Measurements from ENCODE around the gene SAFB2. TPM values are rescaled to one million over a fixed set of nuclear protein-coding genes. Genes with fewer than 3 reads are reported as not detected.

Gene SAFB2
- total RNA-seq, 4 donors from 2014 or later, result 25.3 to 81.6 (median 41.6) TPM

- Histone ChIP-seq H3K27ac (peak overlapping the region; percentile 90 to 99 (median 98)), H3K27me3 (no peaks in the 10 kb centered on the region), H3K4me1 (peaks cover 8 to 79% (median 39%) of the 10 kb centered on the region in 3 donors), H3K4me3 (peak overlapping the region; percentile 87 to 100), H3K9me3 (no peaks in the 10 kb centered on the region), H3K36me3 (peaks cover 0 to 55% of the 10 kb centered on the region in 2 donors)
- no peak for ATAC-seq
- TF ChIP-seq EP300 (IDR thresholded peaks at IDR 0.05), result no peak
- TF ChIP-seq CTCF (IDR thresholded peaks at IDR 0.05), result no peak
- no peak for TF ChIP-seq POLR2AphosphoS5 (IDR thresholded peaks at IDR 0.05)
- TF ChIP-seq POLR2A (IDR thresholded peaks at IDR 0.05), result no peak
- WGBS, 2 donors (ENCODE audit: low coverage in 1 of 2), result 0% methylated on average over 1 of the region's 35 CpGs; no CpG with 5 or more reads in 1 of the 2 donors
These were observed 571 bp downstream of the SAFB2 start for GRCh38 chr19:5621945-5622464.

GRCh38 chr19:5621311-5621944 lies 1.1 kb downstream of the SAFB2 start:
- peak; percentile 75 for TF ChIP-seq POLR2AphosphoS5 (IDR thresholded peaks at IDR 0.05)
- no peak for TF ChIP-seq EP300 (IDR thresholded peaks at IDR 0.05)
- Histone ChIP-seq H3K4me1 (peaks cover 8 to 73% (median 35%) of the 10 kb centered on the region in 3 donors), H3K9me3 (no peaks in the 10 kb centered on the region), H3K36me3 (peaks cover 0 to 55% of the 10 kb centered on the region in 2 donors), H3K27ac (peak overlapping the region; percentile 90 to 99 (median 98)), H3K4me3 (peak overlapping the region; percentile 87 to 100), H3K27me3 (no peaks in the 10 kb centered on the region)
- no peak for ATAC-seq
- 21 to 39% methylated on average over 10 to 11 of the region's 14 CpGs for WGBS, 2 donors (ENCODE audit: low coverage in 1 of 2)

GRCh38 chr19:5619946-5620345 lies 2.6 kb downstream of the SAFB2 start:
- Histone ChIP-seq H3K9me3 (no peaks in the 10 kb centered on the region), H3K27ac (peak overlapping the region in 2 of 4 donors; percentile 99), H3K4me3 (no peak overlapping the region), H3K36me3 (peaks cover 0 to 63% of the 10 kb centered on the region in 2 donors), H3K27me3 (no peaks in the 10 kb centered on the region), H3K4me1 (peaks cover 3 to 59% (median 20%) of the 10 kb centered on the region in 3 donors)
- ATAC-seq, result no peak
- 64 to 68% methylated on average over 3 of the region's 3 CpGs for WGBS, 2 donors (ENCODE audit: low coverage in 1 of 2)
- TF ChIP-seq CTCF (IDR thresholded peaks at IDR 0.05) (no peak), POLR2A (IDR thresholded peaks at IDR 0.05) (no peak)

- no peak overlapping the region for H3K4me3 ChIP-seq
- no peak for ATAC-seq
- no peak overlapping the region for H3K27ac ChIP-seq
- no peaks in the 10 kb centered on the region for H3K27me3 ChIP-seq
- no peaks in the 10 kb centered on the region for H3K9me3 ChIP-seq
- peaks cover 0 to 46% (median 12%) of the 10 kb centered on the region in 3 donors for H3K4me1 ChIP-seq
- WGBS, 2 donors (ENCODE audit: low coverage in 1 of 2), result 86 to 94% methylated on average over 7 to 9 of the region's 9 CpGs
- H3K36me3 ChIP-seq, result peaks cover 0 to 74% of the 10 kb centered on the region in 2 donors
- TF ChIP-seq POLR2AphosphoS5 (IDR thresholded peaks at IDR 0.05), result no peak
- TF ChIP-seq POLR2A (IDR thresholded peaks at IDR 0.05), result no peak
- no peak for TF ChIP-seq CTCF (IDR thresholded peaks at IDR 0.05)
- TF ChIP-seq EP300 (IDR thresholded peaks at IDR 0.05), result no peak
These were observed 4.0 kb downstream of the SAFB2 start for GRCh38 chr19:5618591-5618990.

- no peak overlapping the region for H3K4me3 ChIP-seq
- peaks cover 0 to 46% (median 12%) of the 10 kb centered on the region in 3 donors for H3K4me1 ChIP-seq
- peaks cover 6 to 89% of the 10 kb centered on the region in 2 donors for H3K36me3 ChIP-seq
- no peaks in the 10 kb centered on the region for H3K9me3 ChIP-seq
- 89 to 90% methylated on average over 1 of the region's 1 CpG for WGBS, 2 donors (ENCODE audit: low coverage in 1 of 2)
- no peak for TF ChIP-seq POLR2AphosphoS5 (IDR thresholded peaks at IDR 0.05)
- TF ChIP-seq POLR2A (IDR thresholded peaks at IDR 0.05), result no peak
- no peak for TF ChIP-seq CTCF (IDR thresholded peaks at IDR 0.05)
- ATAC-seq, result no peak
- no peaks in the 10 kb centered on the region for H3K27me3 ChIP-seq
- no peak overlapping the region for H3K27ac ChIP-seq
These were observed 5.5 kb downstream of the SAFB2 start for GRCh38 chr19:5617080-5617479.

Data from gastroesophageal sphincter (tissue), 4 donors.